HCT116 (cell line): ENCODE data around the gene PKP3.

ENCODE experiments used
- CEBPB ChIP-seq: IDR thresholded peaks from 2 replicates; pipeline ENCODE4 v1.6.1; 2012; ENCODE audit warnings: low read depth
- JUND ChIP-seq: IDR thresholded peaks from 2 replicates; pipeline ENCODE4 v1.6.1; 2012
- POLR2A ChIP-seq: IDR thresholded peaks from 2 replicates; pipeline ENCODE4 v1.7.0; 2011; ENCODE audit warnings: borderline replicate concordance; ENCODE audit not compliant: insufficient read depth, insufficient read length; ENCODE audit errors: extremely low read depth
- SIN3A ChIP-seq: IDR thresholded peaks from 2 replicates; pipeline ENCODE4 v1.6.1; 2012; ENCODE audit warnings: low read depth
- TF ChIP-seq, protein P1 (sequence below), 3 experiments: fragments of 200-600 bp in 1 of 3; sonication (generic) in 1 of 3; IDR thresholded peaks in 2 of 3; conservative IDR thresholded peaks in 1 of 3; 2 replicates each; pipeline ENCODE4 v1.5.1; 2012 to 2017; ENCODE audit warnings: low read depth in 2 of 3, low read length in 2 of 3, antibody characterized with exemption in 1 of 3, borderline replicate concordance in 1 of 3, control low read depth in 1 of 3, mild to moderate bottlenecking in 1 of 3, mixed read lengths in 1 of 3, mixed run types in 1 of 3, moderate library complexity in 1 of 3; ENCODE audit not compliant: insufficient read depth in 1 of 3

DNA sequence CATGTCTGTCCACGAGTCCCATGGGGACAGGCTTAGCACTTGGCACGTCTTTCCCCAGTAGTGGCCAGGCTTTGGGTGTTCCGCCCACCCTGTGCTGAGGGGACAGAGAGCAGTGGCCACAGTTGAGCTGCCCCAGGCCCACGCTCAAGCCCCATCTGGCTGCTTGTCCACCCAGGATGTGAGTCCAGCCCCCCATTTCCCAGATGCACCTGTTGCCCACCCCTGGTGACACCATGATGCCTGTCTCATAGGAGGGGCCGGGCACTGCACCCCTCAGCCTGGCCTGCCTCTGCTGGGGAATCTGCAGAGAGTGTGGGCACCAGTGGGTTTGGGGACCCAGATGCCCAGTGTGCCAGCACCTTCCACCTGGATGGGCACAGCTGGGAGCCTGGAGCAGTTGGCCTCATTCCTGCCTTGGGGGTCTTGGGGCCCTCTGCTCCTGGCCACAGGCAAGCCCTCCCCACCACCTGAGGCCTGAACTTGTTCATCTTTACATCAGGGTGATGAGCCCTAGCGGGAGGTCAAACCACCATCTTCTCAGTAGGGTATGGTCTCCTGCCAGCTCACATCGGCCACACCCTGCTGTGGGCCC is 15.1 kb downstream of the PKP3 start:
- TF ChIP-seq JUND = no peak
- no peak for TF ChIP-seq CEBPB
- TF ChIP-seq, protein P1, sequence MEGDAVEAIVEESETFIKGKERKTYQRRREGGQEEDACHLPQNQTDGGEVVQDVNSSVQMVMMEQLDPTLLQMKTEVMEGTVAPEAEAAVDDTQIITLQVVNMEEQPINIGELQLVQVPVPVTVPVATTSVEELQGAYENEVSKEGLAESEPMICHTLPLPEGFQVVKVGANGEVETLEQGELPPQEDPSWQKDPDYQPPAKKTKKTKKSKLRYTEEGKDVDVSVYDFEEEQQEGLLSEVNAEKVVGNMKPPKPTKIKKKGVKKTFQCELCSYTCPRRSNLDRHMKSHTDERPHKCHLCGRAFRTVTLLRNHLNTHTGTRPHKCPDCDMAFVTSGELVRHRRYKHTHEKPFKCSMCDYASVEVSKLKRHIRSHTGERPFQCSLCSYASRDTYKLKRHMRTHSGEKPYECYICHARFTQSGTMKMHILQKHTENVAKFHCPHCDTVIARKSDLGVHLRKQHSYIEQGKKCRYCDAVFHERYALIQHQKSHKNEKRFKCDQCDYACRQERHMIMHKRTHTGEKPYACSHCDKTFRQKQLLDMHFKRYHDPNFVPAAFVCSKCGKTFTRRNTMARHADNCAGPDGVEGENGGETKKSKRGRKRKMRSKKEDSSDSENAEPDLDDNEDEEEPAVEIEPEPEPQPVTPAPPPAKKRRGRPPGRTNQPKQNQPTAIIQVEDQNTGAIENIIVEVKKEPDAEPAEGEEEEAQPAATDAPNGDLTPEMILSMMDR (IDR thresholded peaks at IDR 0.05 in 2 of 3, conservative IDR thresholded peaks at IDR 0.05 in 1 of 3; ENCODE audit: borderline replicate concordance in 1 of 3, insufficient read depth in 1 of 3, low read depth in 2 of 3, low read length in 2 of 3) = no peak
- TF ChIP-seq POLR2A = no peak
- no peak for TF ChIP-seq SIN3A
